Activated CD8-positive, alpha-beta memory T cell treated with anti-CD3 and anti-CD28 coated beads for 36 hours (primary cell): ENCODE measurements around the gene MRTFA. TPM values are rescaled to one million over a fixed set of nuclear protein-coding genes. Genes with fewer than 3 reads are reported as not detected.
"Not testable (repeated sequence)": the region's sequence is repeated elsewhere in the genome, so short reads cannot be mapped to it uniquely, and the experiment has no call there.

Experiments used
- CTCF ChIA-PET: fragments of 350-600 bp; sonication (Branson Sonifier 250); formaldehyde crosslinking; loops from one replicate; lab custom pipeline; 2021; ENCODE audit warnings: antibody characterized with exemption; lab: Charles Lee
- POLR2A ChIA-PET: fragments of 350-600 bp; sonication (Branson Sonifier 250); formaldehyde crosslinking; loops from one replicate; lab custom pipeline; 2021; ENCODE audit warnings: antibody characterized with exemption; lab: Charles Lee
- total RNA-seq, 2 experiments: library from RNA; stranded (reverse); gene quantifications; one replicate each; pipeline ENCODE4 v1.2.3, GENCODE V29; 2021

Gene MRTFA
- total RNA-seq, 2 experiments from 2014 or later, result 33.4 to 35.3 TPM

DNA sequence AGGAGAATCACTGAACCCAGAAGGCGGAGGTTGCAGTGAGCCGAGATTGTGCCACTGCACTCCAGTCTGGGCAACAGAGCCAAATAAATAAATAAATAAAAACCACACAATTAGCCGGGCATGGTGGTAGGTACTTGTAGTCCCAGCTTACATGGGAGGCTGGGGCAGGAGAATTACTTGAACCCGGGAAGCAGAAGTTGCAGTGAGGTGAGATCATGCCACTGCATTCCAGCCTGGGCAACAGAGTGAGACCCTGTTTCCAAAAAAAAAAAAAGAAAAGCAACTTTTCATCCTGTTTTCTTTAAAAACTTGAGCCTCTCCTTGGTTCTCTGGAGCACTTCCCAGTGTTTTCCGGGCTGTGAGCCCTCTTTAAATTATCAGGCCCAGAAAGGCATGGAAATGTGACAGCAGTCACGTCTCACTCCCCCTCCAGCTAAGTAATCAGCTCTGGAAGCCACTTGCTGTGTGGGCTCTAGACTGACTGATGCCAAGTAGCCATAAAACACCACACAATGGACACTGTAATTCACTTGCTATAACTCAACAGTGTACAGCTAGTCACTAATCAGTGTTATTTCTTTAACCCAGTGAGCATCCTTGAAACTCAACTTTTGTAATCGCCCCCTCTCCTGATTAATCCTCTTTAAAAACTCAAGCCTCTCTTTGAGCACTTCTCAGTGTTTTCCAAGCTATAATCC, 29.8 kb upstream of the MRTFA start:
- ChIA-PET CTCF (no interaction called here), POLR2A (no interaction called here)

DNA sequence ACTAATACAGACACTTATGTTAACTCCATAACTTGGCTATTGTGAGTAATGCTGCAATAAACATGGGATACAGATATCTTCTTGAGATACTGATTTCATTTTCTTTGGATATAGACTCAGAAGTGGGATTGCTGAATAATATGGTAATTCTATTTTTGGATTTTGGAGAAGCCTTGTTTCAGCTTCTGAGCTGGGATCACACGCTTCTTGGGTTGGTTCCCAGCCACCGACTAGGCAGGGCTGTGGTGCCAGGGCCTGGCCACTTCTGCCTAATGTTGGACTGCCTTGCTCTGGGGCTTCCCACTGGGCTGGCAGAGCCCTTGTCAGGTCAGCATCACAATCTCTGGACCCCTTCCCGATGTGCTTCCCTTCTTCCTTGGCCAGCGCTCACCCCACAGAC, 28.8 kb upstream of the MRTFA start:
- CTCF ChIA-PET, result no interaction called here
- POLR2A ChIA-PET, result no interaction called here

GRCh38 chr22:40661671-40662070, 25.2 kb upstream of the MRTFA start:
- CTCF ChIA-PET, result interaction anchor here (1.3 kb wide), 1 partner anchor 225 kb away, joined by 4 read pairs; no protein-coding TSS in a partner anchor
- POLR2A ChIA-PET, result no interaction called here

- ChIA-PET CTCF (interaction anchor here (0.9 to 1.3 kb wide), 2 partner anchors 14 to 224 kb away, joined by 3 to 4 read pairs; no protein-coding TSS in a partner anchor), POLR2A (no interaction called here)
Observed at GRCh38 chr22:40660730-40661129, 24.2 kb upstream of the MRTFA start.

DNA sequence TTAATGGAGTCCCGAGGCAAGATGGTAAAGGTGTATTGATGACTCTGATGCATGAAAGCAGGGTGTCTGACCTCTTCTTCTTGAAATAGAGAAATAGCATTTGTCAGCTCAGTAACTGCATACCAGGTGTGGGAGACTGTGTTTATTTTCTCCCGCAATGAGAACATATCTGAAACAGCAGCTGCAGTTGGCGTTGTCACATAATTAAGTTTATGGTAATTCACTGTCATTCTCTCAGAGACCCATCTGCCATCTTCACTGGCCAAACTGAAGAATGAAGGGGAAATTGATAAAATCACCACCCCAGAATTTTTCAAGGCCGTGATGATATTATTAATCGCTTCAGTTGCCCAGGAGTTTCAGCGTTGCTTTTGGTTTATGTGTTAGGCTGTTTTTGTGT, 22.6 kb upstream of the MRTFA start:
- POLR2A ChIA-PET, result no interaction called here
- CTCF ChIA-PET, result no interaction called here

DNA sequence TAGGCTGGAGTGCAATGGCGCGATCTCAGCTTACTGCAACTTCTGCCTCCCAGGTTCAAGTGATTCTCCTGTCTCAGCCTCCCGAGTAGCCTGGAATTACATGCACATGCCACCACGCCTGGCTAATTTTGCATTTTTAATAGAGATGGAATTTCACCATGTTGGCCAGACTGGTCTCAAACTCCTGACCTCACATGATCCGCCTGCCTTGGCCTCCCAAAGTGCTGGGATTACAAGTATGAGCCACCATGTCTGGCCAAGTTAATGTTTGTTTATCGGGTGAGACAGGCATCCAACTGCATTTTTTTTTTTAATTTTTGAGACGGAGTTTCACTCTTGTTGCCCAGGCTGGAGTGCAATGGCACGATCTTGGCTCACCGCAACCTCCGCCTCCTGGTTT, 20.1 kb upstream of the MRTFA start:
- CTCF ChIA-PET, result not testable (repeated sequence)

DNA sequence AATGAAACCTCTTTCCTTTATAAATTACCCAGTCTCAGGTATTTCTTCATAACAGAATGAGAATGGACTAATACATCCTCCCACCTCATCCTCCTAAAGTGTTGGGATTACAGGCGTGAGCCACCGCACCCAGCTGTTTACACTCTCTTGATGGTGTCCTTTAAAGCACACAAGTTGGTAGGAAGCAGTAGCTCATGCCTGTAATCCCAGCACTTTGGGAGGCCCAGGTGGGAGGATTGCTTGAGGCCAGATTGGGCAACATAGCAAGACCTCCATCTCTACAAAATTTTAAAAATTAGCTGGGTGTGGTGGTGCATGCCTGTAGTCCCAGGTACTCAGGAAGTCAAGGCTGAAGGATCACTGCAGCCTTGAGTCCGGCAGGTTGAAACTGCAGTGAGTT, 19.4 kb upstream of the MRTFA start:
- POLR2A ChIA-PET, result not testable (repeated sequence)
- CTCF ChIA-PET, result interaction anchor here (0.6 to 1.0 kb wide), 2 partner anchors 72 to 789 kb away, joined by 3 read pairs; no protein-coding TSS in a partner anchor

More for the DNA sequence above, 20.1 kb upstream of the MRTFA start:
- POLR2A ChIA-PET, result not testable (repeated sequence)

- POLR2A ChIA-PET, result interaction anchor here (0.5 kb wide), 1 partner anchor 55 kb away, joined by 3 read pairs; no protein-coding TSS in a partner anchor
- CTCF ChIA-PET, result no interaction called here
Observed at GRCh38 chr22:40654522-40655167, 18.1 kb upstream of the MRTFA start.

DNA sequence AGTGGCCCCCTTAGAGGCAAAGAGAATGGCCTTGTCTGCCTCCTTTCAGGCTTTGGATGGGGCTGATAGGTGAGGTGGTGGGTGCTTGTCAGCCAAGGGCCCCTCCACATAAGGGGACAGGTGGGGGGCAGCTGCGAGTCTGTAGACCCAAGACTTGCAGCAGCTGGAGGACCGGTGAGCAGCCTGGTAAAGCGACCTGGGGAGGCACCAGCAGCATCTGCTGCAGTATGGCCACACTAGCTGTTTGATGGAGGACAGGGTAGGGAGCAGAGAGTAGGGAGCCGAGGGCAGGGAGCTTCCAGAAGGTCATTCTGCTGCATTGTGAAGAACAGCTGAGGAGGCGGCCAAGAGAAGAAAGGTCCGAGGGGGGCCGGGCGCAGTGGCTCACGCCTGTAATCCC, 16.8 kb upstream of the MRTFA start:
- ChIA-PET CTCF (interaction anchor here (1.0 to 2.0 kb wide), 4 partner anchors 21 to 218 kb away, joined by 3 to 7 read pairs (median 3); no protein-coding TSS in a partner anchor), POLR2A (no interaction called here)

DNA sequence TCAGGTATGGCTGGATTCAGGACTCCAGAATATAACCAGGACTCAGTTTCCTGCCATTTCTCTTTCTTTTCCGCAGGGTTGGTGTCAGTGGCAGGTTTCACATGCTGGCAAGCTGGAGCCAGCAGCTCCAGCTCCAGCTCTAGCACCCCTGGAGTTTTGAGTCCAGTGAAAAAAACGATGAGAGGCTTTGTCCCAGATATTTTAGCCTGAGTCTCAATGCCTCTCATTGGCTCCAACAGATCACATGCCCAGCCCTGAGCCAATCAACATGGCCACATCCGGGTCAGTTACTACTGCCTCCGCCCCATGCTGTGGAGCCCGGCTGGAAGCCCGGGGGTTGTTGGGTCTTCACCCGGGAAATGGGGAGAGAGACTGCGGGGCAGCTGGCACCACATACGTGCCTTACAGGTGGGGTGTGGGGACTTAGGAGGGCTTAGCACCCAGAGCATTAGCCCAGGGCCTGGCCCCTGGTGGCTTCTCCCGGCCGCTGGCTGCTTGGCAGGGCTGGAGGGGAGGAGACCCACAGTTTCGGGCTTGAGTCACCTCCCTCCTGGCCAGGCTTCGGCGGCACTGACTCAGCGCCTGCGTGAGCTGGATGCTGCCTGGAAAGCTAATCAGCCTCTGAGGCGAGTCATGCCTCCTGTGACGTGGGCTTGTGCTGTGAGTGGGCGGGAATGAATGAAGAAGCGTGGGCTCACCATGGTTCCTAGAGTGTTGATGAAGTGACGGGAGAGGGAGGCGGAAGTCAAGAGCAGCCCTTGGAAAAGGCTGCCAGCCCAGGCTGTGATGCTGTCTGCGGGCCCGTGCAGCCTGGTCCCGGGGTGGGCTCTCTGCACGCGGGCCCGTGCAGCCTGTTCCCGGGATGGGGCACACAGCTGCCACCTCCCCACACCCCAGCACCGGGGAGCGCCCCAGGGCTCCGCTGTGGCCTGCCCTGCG, 15.3 kb upstream of the MRTFA start:
- POLR2A ChIA-PET, result interaction anchor here (0.8 kb wide), 1 partner anchor 60 kb away, joined by 4 read pairs; no protein-coding TSS in a partner anchor

GRCh38 chr22:40651057-40651456, 14.5 kb upstream of the MRTFA start:
- POLR2A ChIA-PET, result interaction anchor here (0.8 kb wide), 1 partner anchor 61 kb away, joined by 4 read pairs; no protein-coding TSS in a partner anchor
- CTCF ChIA-PET, result interaction anchor here (1.2 to 1.7 kb wide), 2 partner anchors 9 to 117 kb away, joined by 4 read pairs; no protein-coding TSS in a partner anchor

More for the DNA sequence above, 15.3 kb upstream of the MRTFA start:
- CTCF ChIA-PET, result interaction anchor here (0.8 to 2.0 kb wide), 5 partner anchors 10 to 127 kb away, joined by 3 to 7 read pairs (median 4); no protein-coding TSS in a partner anchor

DNA sequence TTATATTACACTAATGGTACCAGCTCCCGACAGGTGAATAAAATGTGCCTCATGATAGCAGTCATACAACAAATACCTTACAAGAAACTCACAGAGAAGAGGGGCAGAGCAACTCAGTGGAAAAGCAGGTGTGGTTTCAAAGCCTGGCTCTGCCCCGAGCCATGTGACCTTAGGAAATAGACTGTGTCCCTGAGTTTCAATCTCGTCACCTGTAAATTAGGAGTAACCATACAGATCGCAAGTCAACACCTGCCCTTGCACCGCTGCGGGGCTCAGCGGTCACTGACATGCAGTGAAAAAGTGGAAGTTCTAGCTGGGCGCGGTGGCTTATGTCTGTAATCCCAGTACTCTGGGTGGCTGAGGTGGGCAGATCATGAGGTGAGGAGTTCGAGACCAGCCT, 11.9 kb upstream of the MRTFA start:
- CTCF ChIA-PET, result interaction anchor here (0.7 to 3.2 kb wide), 4 partner anchors 122 to 212 kb away, joined by 3 to 24 read pairs (median 4); no protein-coding TSS in a partner anchor
- POLR2A ChIA-PET, result no interaction called here

DNA sequence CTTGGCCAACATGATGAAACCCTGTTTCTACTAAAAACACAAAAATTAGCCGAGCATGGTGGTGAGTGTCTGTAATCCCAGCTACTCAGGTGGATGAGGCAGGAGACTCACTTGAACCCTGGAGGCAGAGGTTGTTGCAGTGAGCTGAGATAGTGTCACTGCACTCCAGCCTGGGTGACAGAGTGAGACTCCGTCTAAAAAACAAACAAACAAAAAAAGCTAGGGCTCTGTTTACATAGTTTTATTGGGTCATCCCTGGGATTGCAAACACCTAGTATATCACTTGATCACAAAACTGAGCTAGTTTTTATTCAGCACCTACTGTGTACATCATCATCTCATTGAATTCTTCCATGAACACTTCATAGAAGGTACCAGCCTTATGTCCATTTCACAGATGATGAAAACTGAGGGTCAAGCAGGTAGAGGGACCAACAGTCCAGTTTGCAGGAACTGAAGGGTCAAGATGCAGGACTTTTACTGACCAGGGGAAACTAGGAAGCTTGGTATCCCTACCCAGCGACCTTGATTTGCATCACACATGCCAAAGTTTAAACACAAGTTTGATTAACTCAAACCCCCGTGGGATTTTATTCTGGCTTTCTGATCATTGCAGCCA, 9.2 kb upstream of the MRTFA start:
- CTCF ChIA-PET, result interaction anchor here (0.5 to 3.2 kb wide), 25 partner anchors 9 to 1107 kb away, joined by 3 to 24 read pairs (median 4); partner anchors contain the start of gene MRTFA
- POLR2A ChIA-PET, result no interaction called here

DNA sequence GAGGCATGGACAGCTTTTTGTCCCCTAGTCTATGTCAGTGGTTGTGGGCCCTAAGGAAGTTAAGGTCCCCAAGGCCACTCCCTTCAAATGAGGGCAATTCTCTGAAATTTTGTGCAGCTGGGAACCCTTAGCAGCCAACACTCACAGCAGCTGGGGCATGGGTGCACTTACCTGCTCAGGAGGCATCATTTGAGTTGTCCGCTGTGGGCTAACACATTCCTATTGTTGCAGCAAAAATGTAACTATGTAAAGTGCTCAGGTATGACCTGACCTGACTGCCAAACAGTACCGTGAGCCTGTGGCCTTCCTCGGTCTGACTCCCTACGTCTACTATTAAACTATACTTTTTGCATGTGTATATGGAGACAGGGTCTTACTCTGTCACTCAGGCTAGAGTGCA, 5.8 kb upstream of the MRTFA start:
- ChIA-PET CTCF (interaction anchor here (1.1 to 1.7 kb wide), 2 partner anchors 9 to 205 kb away, joined by 4 to 7 read pairs; no protein-coding TSS in a partner anchor), POLR2A (interaction anchor here (0.6 kb wide), 1 partner anchor 62 kb away, joined by 3 read pairs; no protein-coding TSS in a partner anchor)

DNA sequence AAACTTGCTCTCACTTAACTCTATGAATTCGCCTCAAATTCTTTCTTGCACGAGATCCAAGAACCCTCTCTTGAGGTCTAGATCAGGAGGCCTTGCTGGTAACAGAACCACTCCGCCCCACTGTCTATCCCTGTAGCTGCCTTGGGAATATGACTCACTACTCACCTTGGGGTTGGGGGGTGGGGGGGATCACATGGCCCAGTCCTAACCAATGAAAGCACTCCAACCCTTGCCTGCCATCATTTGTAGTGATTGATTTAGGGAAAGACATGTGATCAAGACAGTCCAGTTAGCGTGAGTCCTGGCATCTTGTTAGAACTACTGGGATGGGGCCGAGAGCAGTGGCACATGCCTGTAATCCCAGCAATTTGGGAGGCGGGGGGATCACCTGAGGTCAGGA, 4.8 kb upstream of the MRTFA start:
- ChIA-PET POLR2A (no interaction called here), CTCF (interaction anchor here (1.1 to 1.7 kb wide), 2 partner anchors 10 to 204 kb away, joined by 4 to 7 read pairs; no protein-coding TSS in a partner anchor)

DNA sequence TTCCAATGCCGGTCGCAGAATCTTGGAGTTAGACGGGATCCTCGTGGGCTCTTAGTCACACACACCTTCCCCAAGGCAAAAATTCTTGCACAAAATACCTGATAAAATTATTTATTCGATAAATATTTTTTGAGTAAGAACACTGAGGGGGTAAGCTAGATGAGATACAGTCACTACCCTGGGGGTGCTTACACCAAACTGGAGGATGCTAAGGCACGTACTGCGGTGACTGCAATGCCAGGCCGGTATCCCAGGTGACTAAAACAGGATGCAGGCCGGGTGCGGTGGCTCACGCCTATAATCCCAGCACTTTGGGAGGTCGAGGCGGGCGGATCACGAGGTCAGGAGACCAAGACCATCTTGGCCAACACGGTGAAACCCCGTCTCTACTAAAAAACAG, 1.7 kb upstream of the MRTFA start:
- POLR2A ChIA-PET, result no interaction called here
- CTCF ChIA-PET, result interaction anchor here (0.5 to 2.9 kb wide), 5 partner anchors 8 to 202 kb away, joined by 3 to 23 read pairs (median 3); no protein-coding TSS in a partner anchor

DNA sequence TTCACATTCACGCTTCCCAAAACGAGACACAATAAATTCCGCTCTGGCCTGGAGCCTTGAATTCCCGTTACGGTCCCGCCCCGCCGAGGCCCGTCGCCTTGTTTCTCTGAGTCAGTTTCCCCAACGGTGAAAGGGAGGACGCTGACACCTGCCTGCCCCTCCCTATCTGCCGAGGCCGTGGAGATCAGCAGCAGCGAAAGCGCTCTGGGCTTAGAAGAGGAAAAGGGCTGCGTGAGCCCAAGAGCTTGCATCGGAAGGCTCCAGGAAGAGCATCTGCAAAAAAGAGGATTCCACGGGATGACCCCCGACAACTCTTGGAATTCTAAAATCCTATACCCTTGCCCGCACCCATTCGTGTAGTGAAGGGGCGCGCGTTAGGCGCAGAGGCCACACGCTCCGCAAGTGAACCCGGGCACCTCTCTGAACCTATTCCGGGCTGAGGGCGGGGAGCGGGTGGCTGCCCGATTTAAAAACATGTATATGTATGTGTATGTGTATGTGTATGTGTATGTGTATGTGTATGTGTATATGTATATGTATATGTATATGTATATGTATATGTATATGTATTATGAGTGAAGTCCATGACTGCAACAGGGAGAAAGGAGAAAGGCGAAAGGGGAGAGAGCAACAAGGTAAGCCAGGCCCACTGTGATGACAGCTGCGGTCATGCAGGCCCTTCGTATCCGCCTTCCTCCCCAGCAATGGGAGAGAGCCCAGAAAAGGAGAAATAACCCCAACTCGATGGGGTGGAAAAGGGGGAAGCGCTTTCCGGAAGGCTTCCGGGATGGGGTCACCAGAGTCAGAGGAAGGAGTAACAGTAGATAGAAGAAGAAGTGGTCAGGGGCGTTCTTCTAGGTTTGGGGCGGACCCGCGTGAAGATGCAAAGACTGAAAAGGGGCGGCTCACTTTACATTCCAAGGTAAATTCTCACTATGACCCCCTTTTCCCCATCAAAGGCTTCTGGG, 948 bp upstream of the MRTFA start:
- CTCF ChIA-PET, result interaction anchor here (0.7 to 2.9 kb wide), 5 partner anchors 8 to 261 kb away, joined by 3 to 23 read pairs (median 4); no protein-coding TSS in a partner anchor

More for the DNA sequence above, 948 bp upstream of the MRTFA start:
- POLR2A ChIA-PET, result interaction anchor here (0.5 to 1.0 kb wide), 4 partner anchors 9 to 120 kb away, joined by 3 read pairs; no protein-coding TSS in a partner anchor
